Right atrium auricular region (tissue), 2 donors: ENCODE measurements around the gene RNF186. TPM values are rescaled to one million over a fixed set of nuclear protein-coding genes. Genes with fewer than 3 reads are reported as not detected.

Experiments used
- DNase-seq: peaks from one replicate; pipeline ENCODE4 v3.0.0-alpha.2; 2019; ENCODE audit warnings: low spot score
- H3K27ac ChIP-seq, 2 donors: fragments of 200-600 bp; sonication (generic); 1 replicate in 1 of 2; 2 replicates in 1 of 2; pipeline ENCODE4 v1.5.1; 2016 to 2019
- H3K27me3 ChIP-seq, 2 donors: fragments of 200-600 bp; sonication (generic); one replicate each; pipeline versions ENCODE4 v1.5.1 to v1.6.0; 2017 to 2019
- H3K36me3 ChIP-seq: fragments of 200-600 bp; sonication (generic); one replicate; pipeline ENCODE4 v1.5.1; 2016
- H3K4me1 ChIP-seq, 2 donors: fragments of 200-600 bp; sonication (generic); one replicate each; pipeline versions ENCODE4 v1.5.1 to v1.6.0; 2017 to 2019
- H3K4me3 ChIP-seq, 2 donors: fragments of 200-600 bp; sonication (generic); 1 replicate in 1 of 2; 2 replicates in 1 of 2; pipeline ENCODE4 v1.5.1; 2017 to 2019; ENCODE audit warnings: mild to moderate bottlenecking in 1 of 2, moderate library complexity in 1 of 2
- H3K9me3 ChIP-seq, 2 donors: fragments of 200-600 bp; sonication (generic); one replicate each; pipeline ENCODE4 v1.5.1; 2019
- CTCF ChIP-seq, 2 donors: fragments of 200-600 bp; sonication (generic); IDR thresholded peaks; one replicate each; pipeline ENCODE4 v1.5.1; 2019; ENCODE audit warnings: antibody characterized with exemption in 2 of 2
- total RNA-seq, 2 donors: library from RNA; depleted of rRNA; stranded (reverse); fragments of >200 nt; gene quantifications; one replicate each; pipeline ENCODE4 v1.1.0, GENCODE V29; 2016

The RNF186 gene
- total RNA-seq, 2 donors from 2014 or later, result not detected

GRCh38 chr1:19780267-19780877 lies 34.7 kb downstream of the RNF186 start:
- Histone ChIP-seq H3K27ac (no peak overlapping the region), H3K4me1 (no peaks in the 10 kb centered on the region), H3K9me3 (no peaks in the 10 kb centered on the region), H3K4me3 (no peak overlapping the region), H3K27me3 (no peaks in the 10 kb centered on the region), H3K36me3 (peaks cover 18% of the 10 kb centered on the region)
- no peak for TF ChIP-seq CTCF (IDR thresholded peaks at IDR 0.05)
- DNase-seq, result no peak

GRCh38 chr1:19776933-19777332 lies 38.1 kb downstream of the RNF186 start:
- no peak for DNase-seq
- Histone ChIP-seq H3K4me3 (no peak overlapping the region), H3K4me1 (no peaks in the 10 kb centered on the region), H3K36me3 (peaks cover 13% of the 10 kb centered on the region), H3K9me3 (no peaks in the 10 kb centered on the region), H3K27ac (no peak overlapping the region), H3K27me3 (no peaks in the 10 kb centered on the region)
- no peak for TF ChIP-seq CTCF (IDR thresholded peaks at IDR 0.05)

- Histone ChIP-seq H3K4me3 (no peak overlapping the region), H3K27me3 (no peaks in the 10 kb centered on the region), H3K36me3 (peaks cover 14% of the 10 kb centered on the region), H3K27ac (no peak overlapping the region), H3K4me1 (no peaks in the 10 kb centered on the region), H3K9me3 (no peaks in the 10 kb centered on the region)
- no peak for DNase-seq
- TF ChIP-seq CTCF (IDR thresholded peaks at IDR 0.05), result no peak
Measured at GRCh38 chr1:19776287-19776686, 38.8 kb downstream of the RNF186 start.

GRCh38 chr1:19775831-19776230 lies 39.3 kb downstream of the RNF186 start:
- Histone ChIP-seq H3K4me1 (no peaks in the 10 kb centered on the region), H3K27me3 (no peaks in the 10 kb centered on the region), H3K9me3 (no peaks in the 10 kb centered on the region), H3K4me3 (no peak overlapping the region), H3K27ac (no peak overlapping the region), H3K36me3 (peaks cover 19% of the 10 kb centered on the region)
- DNase-seq, result no peak
- no peak for TF ChIP-seq CTCF (IDR thresholded peaks at IDR 0.05)

GRCh38 chr1:19775317-19775716 lies 39.8 kb downstream of the RNF186 start:
- no peaks in the 10 kb centered on the region for H3K4me1 ChIP-seq
- no peaks in the 10 kb centered on the region for H3K9me3 ChIP-seq
- H3K27ac ChIP-seq, result no peak overlapping the region
- no peaks in the 10 kb centered on the region for H3K27me3 ChIP-seq
- DNase-seq, result no peak
- H3K4me3 ChIP-seq, result no peak overlapping the region
- peaks cover 20% of the 10 kb centered on the region for H3K36me3 ChIP-seq
- TF ChIP-seq CTCF (IDR thresholded peaks at IDR 0.05), result no peak

- Histone ChIP-seq H3K36me3 (peaks cover 11% of the 10 kb centered on the region), H3K27me3 (no peaks in the 10 kb centered on the region), H3K9me3 (no peaks in the 10 kb centered on the region), H3K27ac (no peak overlapping the region), H3K4me3 (no peak overlapping the region), H3K4me1 (no peaks in the 10 kb centered on the region)
- DNase-seq, result no peak
- no peak for TF ChIP-seq CTCF (IDR thresholded peaks at IDR 0.05)
Measured at GRCh38 chr1:19774180-19774785, 40.8 kb downstream of the RNF186 start.
